Endothelial cell of umbilical vein (primary cell): ENCODE results near the gene WLS. TPM values are rescaled to one million over a fixed set of nuclear protein-coding genes. Genes with fewer than 3 reads are reported as not detected.

Experiments
- BruUV-seq: library from RNA; stranded (reverse); fragments of 400-500 nt; replicated peaks from 2 replicates; lab custom pipeline; 2021; lab: Mats Ljungman, UMichigan
- CTCF ChIA-PET: fragments of 300-600, 350-600 bp; sonication (Branson Sonifier 250); formaldehyde crosslinking; loops from one replicate; lab custom pipeline; 2021; ENCODE audit warnings: antibody characterized with exemption, inconsistent platforms; lab: Charles Lee
- POLR2A ChIA-PET: fragments of 300-600, 350-600 bp; sonication (Branson Sonifier 250); formaldehyde crosslinking; loops from one replicate; lab custom pipeline; 2021; ENCODE audit warnings: antibody characterized with exemption, inconsistent platforms; lab: Charles Lee
- DNase-seq: peaks from one replicate; pipeline ENCODE4 v3.0.0-alpha.2; 2011; ENCODE audit warnings: low read depth, low spot score
- FAIRE-seq: peaks from 2 replicates; lab custom pipeline; 2011; peaks lifted over from hg19 to GRCh38; lab: Jason Lieb, UNC
- H2AFZ ChIP-seq: 2 replicates; pipeline ENCODE4 v1.6.0; 2012; ENCODE audit warnings: low read depth, low read length, control low read depth, inconsistent platforms
- H3K27ac ChIP-seq: 2 replicates; pipeline ENCODE4 v1.5.1; 2011; ENCODE audit warnings: low read depth, mild to moderate bottlenecking, control low read depth, low read length, moderate library complexity; ENCODE audit not compliant: insufficient read depth
- H3K27me3 ChIP-seq, 2 experiments: 2 replicates each; pipeline versions ENCODE4 v1.6.0 to v1.6.1; 2011; ENCODE audit warnings: low read length in 2 of 2, mixed read lengths in 1 of 2; ENCODE audit not compliant: control insufficient read depth in 2 of 2, insufficient read depth in 2 of 2
- H3K36me3 ChIP-seq, 2 experiments: 2 replicates in 1 of 2; 3 replicates in 1 of 2; pipeline ENCODE4 v1.5.1; 2011; ENCODE audit warnings: low read length in 2 of 2, mild to moderate bottlenecking in 1 of 2, moderate library complexity in 1 of 2; ENCODE audit not compliant: control insufficient read depth in 2 of 2, insufficient read depth in 2 of 2; ENCODE audit errors: extremely low read depth in 1 of 2
- H3K4me1 ChIP-seq: 3 replicates; pipeline ENCODE4 v1.5.1; 2011; ENCODE audit warnings: mild to moderate bottlenecking, low read length; ENCODE audit not compliant: control insufficient read depth, insufficient read depth; ENCODE audit errors: extremely low read depth
- H3K4me2 ChIP-seq: 2 replicates; pipeline ENCODE4 v1.6.1; 2011; ENCODE audit warnings: low read length, control low read depth, mixed read lengths; ENCODE audit not compliant: insufficient read depth
- H3K4me3 ChIP-seq, 3 experiments: fragments of 200-600 bp in 1 of 3; sonication (generic), shearing (Covaris generic) in 1 of 3; replicated peaks in 1 of 3; 2 replicates each; pipeline ENCODE4 v1.5.1; 2011 to 2016; ENCODE audit warnings: control low read depth in 3 of 3, low read length in 3 of 3, mild to moderate bottlenecking in 2 of 3, inconsistent platforms in 1 of 3, low read depth in 1 of 3, moderate library complexity in 1 of 3; ENCODE audit not compliant: insufficient read depth in 1 of 3
- H3K79me2 ChIP-seq: 2 replicates; pipeline ENCODE4 v1.6.0; 2012; ENCODE audit warnings: low read length, inconsistent platforms; ENCODE audit not compliant: control insufficient read depth, insufficient read depth
- H3K9ac ChIP-seq: replicated peaks from 2 replicates; pipeline ENCODE3; 2011; ENCODE audit warnings: low read length, control low read depth; ENCODE audit not compliant: insufficient read depth; ENCODE audit errors: extremely low read depth
- H3K9me1 ChIP-seq: replicated peaks from 3 replicates; pipeline ENCODE4 v1.6.0; 2011; ENCODE audit warnings: mild to moderate bottlenecking, low read length; ENCODE audit not compliant: control insufficient read depth, insufficient read depth; ENCODE audit errors: extremely low read depth
- H3K9me3 ChIP-seq: replicated peaks from 2 replicates; pipeline ENCODE4 v1.5.1; 2012; ENCODE audit warnings: low read length, inconsistent platforms; ENCODE audit not compliant: control insufficient read depth, insufficient read depth
- H4K20me1 ChIP-seq: replicated peaks from 2 replicates; pipeline ENCODE3; 2011; ENCODE audit warnings: mild to moderate bottlenecking, low read length; ENCODE audit not compliant: control insufficient read depth, insufficient read depth; ENCODE audit errors: extremely low read depth
- GATA2 ChIP-seq: IDR thresholded peaks from 2 replicates; pipeline ENCODE4 v1.7.0; 2011; ENCODE audit warnings: low read depth, mild to moderate bottlenecking, moderate library complexity, mixed read lengths, low read length; ENCODE audit not compliant: insufficient read length, insufficient read depth
- MYC ChIP-seq: IDR thresholded peaks from one replicate; pipeline ENCODE4 v1.6.1; 2011; ENCODE audit warnings: mild to moderate bottlenecking, low read depth, low read length
- POLR2A ChIP-seq: IDR thresholded peaks from 2 replicates; pipeline ENCODE4 v1.6.1; 2012; ENCODE audit warnings: low read depth, mild to moderate bottlenecking, control low read depth, low read length
- POLR2AphosphoS5 ChIP-seq: IDR thresholded peaks from 2 replicates; pipeline ENCODE4 v1.6.1; 2012; ENCODE audit warnings: low read depth, mild to moderate bottlenecking, control low read depth, low read length, moderate library complexity; ENCODE audit not compliant: insufficient read depth
- dilution Hi-C: fragments of 300-500 bp; cut with MboI; formaldehyde crosslinking; loops from one replicate; pipeline ENCODE4 v1.15.0; 2019; ENCODE audit warnings: low sequenced_read_pairs; ENCODE audit not compliant: extremely low pct_ligation_motif_present
- intact Hi-C: fragments of 100-400 bp; cut with micrococcal nuclease; formaldehyde crosslinking; loops from one replicate; pipeline ENCODE4 v1.10.0; 2022
- polyA plus RNA-seq, 4 experiments: library from polyadenylated mRNA; depleted of rRNA in 3 of 4; stranded (reverse) in 3 of 4; unstranded in 1 of 4; fragments of >200 nt; gene quantifications; 2 replicates each; pipeline versions ENCODE4 v1.2.1 to v1.2.3, GENCODE V29; 2011 to 2012; ENCODE audit warnings: missing spikeins in 1 of 4
- total RNA-seq: library from RNA; stranded (reverse); gene quantifications from 2 replicates; pipeline ENCODE4 v1.2.3, GENCODE V29; 2021
- TF ChIP-seq, protein P1 (sequence below): IDR thresholded peaks from 2 replicates; pipeline ENCODE4 v1.6.1; 2011; ENCODE audit not compliant: insufficient read depth, insufficient read length
- TF ChIP-seq, protein P2 (sequence below), 2 donors: IDR thresholded peaks; 1 replicate in 1 of 2; 2 replicates in 1 of 2; pipeline ENCODE4 v1.5.1; 2011; ENCODE audit warnings: low read length in 2 of 2, mild to moderate bottlenecking in 2 of 2, moderate library complexity in 2 of 2, control low read depth in 1 of 2, inconsistent platforms in 1 of 2, low read depth in 1 of 2; ENCODE audit not compliant: insufficient read depth in 1 of 2; ENCODE audit errors: extremely low read depth in 1 of 2

Gene WLS
- total and polyA plus RNA-seq, 2 donors (not counting 3 experiments of a cell fraction or from before 2014, with no cell fraction given), result 121 to 199 TPM

DNA sequence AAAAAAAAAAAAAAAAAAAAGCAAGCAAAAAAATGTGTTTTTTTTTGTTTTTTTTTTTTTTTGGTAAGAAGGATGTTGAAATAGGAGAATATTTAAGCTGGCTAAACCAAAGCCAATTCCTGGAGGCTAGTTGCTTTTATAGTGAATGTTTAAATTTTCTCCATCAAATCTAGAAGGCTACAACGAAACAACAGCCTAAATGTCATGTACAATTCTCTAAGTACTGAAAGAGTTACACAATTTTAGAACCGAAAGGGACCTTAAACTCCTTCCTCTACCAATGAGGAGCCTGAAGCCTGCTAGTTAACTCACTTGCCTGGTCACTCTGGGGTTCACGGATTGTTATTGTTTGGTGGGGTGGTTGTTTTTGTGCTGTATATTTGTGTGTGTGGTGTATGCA lies 3.5 kb downstream of the WLS start:
- dilution Hi-C loops (no loop called here), intact Hi-C loops (loop anchor here (1.0 kb wide), 1 partner anchor 8 kb away; no protein-coding TSS in a partner anchor)
- no peaks in the 10 kb centered on the region for H3K9me1 ChIP-seq
- no peak overlapping the region for H3K9ac ChIP-seq
- H3K36me3 ChIP-seq, result peaks cover 0 to 3% of the 10 kb centered on the region in 2 experiments
- TF ChIP-seq GATA2 (no peak), MYC (no peak), POLR2AphosphoS5 (no peak), POLR2A (no peak)
- TF ChIP-seq, protein P1, sequence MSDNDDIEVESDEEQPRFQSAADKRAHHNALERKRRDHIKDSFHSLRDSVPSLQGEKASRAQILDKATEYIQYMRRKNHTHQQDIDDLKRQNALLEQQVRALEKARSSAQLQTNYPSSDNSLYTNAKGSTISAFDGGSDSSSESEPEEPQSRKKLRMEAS, result no peak
- TF ChIP-seq, protein P2, sequence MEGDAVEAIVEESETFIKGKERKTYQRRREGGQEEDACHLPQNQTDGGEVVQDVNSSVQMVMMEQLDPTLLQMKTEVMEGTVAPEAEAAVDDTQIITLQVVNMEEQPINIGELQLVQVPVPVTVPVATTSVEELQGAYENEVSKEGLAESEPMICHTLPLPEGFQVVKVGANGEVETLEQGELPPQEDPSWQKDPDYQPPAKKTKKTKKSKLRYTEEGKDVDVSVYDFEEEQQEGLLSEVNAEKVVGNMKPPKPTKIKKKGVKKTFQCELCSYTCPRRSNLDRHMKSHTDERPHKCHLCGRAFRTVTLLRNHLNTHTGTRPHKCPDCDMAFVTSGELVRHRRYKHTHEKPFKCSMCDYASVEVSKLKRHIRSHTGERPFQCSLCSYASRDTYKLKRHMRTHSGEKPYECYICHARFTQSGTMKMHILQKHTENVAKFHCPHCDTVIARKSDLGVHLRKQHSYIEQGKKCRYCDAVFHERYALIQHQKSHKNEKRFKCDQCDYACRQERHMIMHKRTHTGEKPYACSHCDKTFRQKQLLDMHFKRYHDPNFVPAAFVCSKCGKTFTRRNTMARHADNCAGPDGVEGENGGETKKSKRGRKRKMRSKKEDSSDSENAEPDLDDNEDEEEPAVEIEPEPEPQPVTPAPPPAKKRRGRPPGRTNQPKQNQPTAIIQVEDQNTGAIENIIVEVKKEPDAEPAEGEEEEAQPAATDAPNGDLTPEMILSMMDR (IDR thresholded peaks at IDR 0.05; ENCODE audit: extremely low read depth in 1 of 2, insufficient read depth in 1 of 2, low read depth in 1 of 2, low read length in 2 of 2), result no peak
- no peak for FAIRE-seq
- BruUV-seq, result no TSS peak
- ChIA-PET POLR2A (interaction anchor here (1.0 to 1.3 kb wide), 2 partner anchors 15 to 22 kb away, joined by 3 to 10 read pairs; no protein-coding TSS in a partner anchor), CTCF (interaction anchor here (0.6 to 6.1 kb wide), 8 partner anchors 9 to 300 kb away, joined by 3 to 66 read pairs (median 4); no protein-coding TSS in a partner anchor)
- no peaks in the 10 kb centered on the region for H3K9me3 ChIP-seq
- no peak overlapping the region for H3K4me3 ChIP-seq
- no peak overlapping the region for H2AFZ ChIP-seq
- DNase-seq, result peak; percentile 30
- peak overlapping the region; percentile 81 for H3K4me2 ChIP-seq
- H3K27me3 ChIP-seq, result no peaks in the 10 kb centered on the region
- H3K27ac ChIP-seq, result peak overlapping the region; percentile 12
- H3K4me1 ChIP-seq, result peaks cover 29% of the 10 kb centered on the region
- peaks cover 68% of the 10 kb centered on the region for H3K79me2 ChIP-seq
- H4K20me1 ChIP-seq, result peaks cover 3% of the 10 kb centered on the region
